HCT116 (cell line): Measurements from ENCODE around the gene SLC12A3. TPM values are rescaled to one million over a fixed set of nuclear protein-coding genes. Genes with fewer than 3 reads are reported as not detected.

ENCODE experiments used
- ATAC-seq: fragments of 200-7000 bp; cut with Tn5 transposase; 2 replicates; pipeline ENCODE4 v1.9.1; 2020; ENCODE audit warnings: mild to moderate bottlenecking, moderate library complexity
- BruUV-seq: library from RNA; stranded (reverse); fragments of 400-500 nt; replicated peaks from 2 replicates; lab custom pipeline; 2021; lab: Mats Ljungman, UMichigan
- CTCF ChIA-PET: fragments of 300-600 bp; sonication (Branson Sonifier 250); formaldehyde crosslinking; loops from one replicate; lab custom pipeline; 2021; ENCODE audit warnings: antibody characterized with exemption; lab: Charles Lee
- POLR2A ChIA-PET: fragments of 300-600, 350-600 bp; sonication (Branson Sonifier 250); formaldehyde crosslinking; loops from one replicate; lab custom pipeline; 2021; ENCODE audit warnings: antibody characterized with exemption; lab: Charles Lee
- RAD21 ChIA-PET, 2 experiments: fragments of 300-600 bp; sonication (Branson Sonifier 250); formaldehyde crosslinking; loops; one replicate each; lab custom pipeline; 2023; ENCODE audit warnings: low total read pairs in 2 of 2; ENCODE audit not compliant: uncharacterized antibody in 2 of 2, unreplicated experiment in 2 of 2, low non-redundant PET in 1 of 2; lab: Charles Lee
- DNase-seq: peaks from one replicate; pipeline ENCODE4 v3.0.0-alpha.2; 2010; ENCODE audit warnings: low read depth, low spot score
- H2AFZ ChIP-seq: fragments of 200-600 bp; shearing (Covaris generic), sonication (generic); 2 replicates; pipeline ENCODE4 v1.6.1; 2017; ENCODE audit warnings: low read depth, mixed run types, mixed read lengths, antibody characterized with exemption, low read length; ENCODE audit not compliant: poor library complexity, severe bottlenecking
- H3K27ac ChIP-seq: 2 replicates; pipeline ENCODE4 v1.5.1; 2012; ENCODE audit warnings: low read depth, low read length
- H3K27me3 ChIP-seq: fragments of 200-600 bp; sonication (generic); 2 replicates; pipeline ENCODE4 v1.6.1; 2016; ENCODE audit warnings: mixed run types, low read length, mixed read lengths; ENCODE audit not compliant: insufficient read depth
- H3K36me3 ChIP-seq, 2 experiments: fragments of 200-500 bp in 1 of 2; fragments of 200-600 bp in 1 of 2; sonication (Bioruptor generic) in 1 of 2; sonication (generic) in 1 of 2; 2 replicates each; pipeline versions ENCODE4 v1.5.1 to v1.6.1; 2014 to 2016; ENCODE audit warnings: low read length in 2 of 2, inconsistent platforms in 1 of 2, mixed read lengths in 1 of 2, mixed run types in 1 of 2; ENCODE audit not compliant: insufficient read depth in 2 of 2, control insufficient read depth in 1 of 2
- H3K4me1 ChIP-seq, 2 experiments: fragments of 200-600 bp in 1 of 2; sonication (generic) in 1 of 2; 2 replicates each; pipeline versions ENCODE4 v1.5.1 to v1.6.1; 2012 to 2017; ENCODE audit warnings: low read length in 2 of 2, inconsistent platforms in 1 of 2, mild to moderate bottlenecking in 1 of 2, mixed read lengths in 1 of 2, mixed run types in 1 of 2, moderate library complexity in 1 of 2; ENCODE audit not compliant: insufficient read depth in 2 of 2, control insufficient read depth in 1 of 2
- H3K4me2 ChIP-seq: fragments of 200-600 bp; sonication (generic); 2 replicates; pipeline ENCODE4 v1.6.1; 2017; ENCODE audit warnings: mixed run types, low read length, mixed read lengths
- H3K4me3 ChIP-seq, 2 experiments: fragments of 200-600 bp in 1 of 2; sonication (generic) in 1 of 2; replicated peaks in 1 of 2; 2 replicates each; pipeline ENCODE4 v1.5.1; 2011 to 2016; ENCODE audit warnings: low read length in 2 of 2, control low read depth in 1 of 2, low read depth in 1 of 2, mild to moderate bottlenecking in 1 of 2, mixed read lengths in 1 of 2, mixed run types in 1 of 2
- H3K79me2 ChIP-seq: fragments of 200-600 bp; sonication (generic); 2 replicates; pipeline ENCODE4 v1.6.1; 2017; ENCODE audit warnings: mild to moderate bottlenecking, mixed run types, low read length, moderate library complexity, mixed read lengths; ENCODE audit not compliant: insufficient read depth
- H3K9ac ChIP-seq: fragments of 200-600 bp; sonication (generic); 2 replicates; pipeline ENCODE4 v1.6.1; 2016; ENCODE audit warnings: low read length, mixed read lengths
- H3K9me2 ChIP-seq: fragments of 200-600 bp; sonication (generic), shearing (Covaris generic); 2 replicates; pipeline ENCODE4 v1.6.1; 2017; ENCODE audit warnings: mixed run types, mild to moderate bottlenecking, moderate library complexity; ENCODE audit not compliant: insufficient read depth
- H3K9me3 ChIP-seq, 2 experiments: fragments of 200-500 bp in 1 of 2; fragments of 200-600 bp in 1 of 2; sonication (Bioruptor generic) in 1 of 2; sonication (generic) in 1 of 2; 2 replicates each; pipeline ENCODE4 v1.6.1; 2014 to 2017; ENCODE audit warnings: low read length in 2 of 2, mixed read lengths in 2 of 2, inconsistent platforms in 1 of 2, low read depth in 1 of 2, mild to moderate bottlenecking in 1 of 2, mixed run types in 1 of 2, moderate library complexity in 1 of 2; ENCODE audit not compliant: control insufficient read depth in 1 of 2, insufficient read depth in 1 of 2
- H4K20me1 ChIP-seq: fragments of 200-600 bp; sonication (generic), shearing (Covaris generic); 2 replicates; pipeline ENCODE4 v1.6.1; 2017; ENCODE audit warnings: mixed run types, mild to moderate bottlenecking, moderate library complexity; ENCODE audit not compliant: insufficient read depth
- ATF3 ChIP-seq: IDR thresholded peaks from 2 replicates; pipeline ENCODE4 v1.6.1; 2012
- CTCF ChIP-seq, 3 experiments: fragments of 200-600 bp in 1 of 3; sonication (generic) in 1 of 3; IDR thresholded peaks in 2 of 3; conservative IDR thresholded peaks in 1 of 3; 2 replicates each; pipeline ENCODE4 v1.5.1; 2012 to 2017; ENCODE audit warnings: low read depth in 2 of 3, low read length in 2 of 3, antibody characterized with exemption in 1 of 3, borderline replicate concordance in 1 of 3, control low read depth in 1 of 3, mild to moderate bottlenecking in 1 of 3, mixed read lengths in 1 of 3, mixed run types in 1 of 3, moderate library complexity in 1 of 3; ENCODE audit not compliant: insufficient read depth in 1 of 3
- EGR1 ChIP-seq: IDR thresholded peaks from 2 replicates; pipeline ENCODE4 v1.6.1; 2012; ENCODE audit warnings: low read depth
- ELF1 ChIP-seq: IDR thresholded peaks from 2 replicates; pipeline ENCODE4 v1.6.1; 2012; ENCODE audit warnings: low read depth, borderline replicate concordance
- EZH2 ChIP-seq: fragments of 200-600 bp; sonication (generic); IDR thresholded peaks from 2 replicates; pipeline ENCODE4 v1.6.1; 2017; ENCODE audit warnings: antibody characterized with exemption, mixed run types
- FOSL1 ChIP-seq: IDR thresholded peaks from 2 replicates; pipeline ENCODE4 v1.6.1; 2012; ENCODE audit warnings: low read depth
- MAX ChIP-seq: IDR thresholded peaks from 2 replicates; pipeline ENCODE4 v1.6.1; 2012
- POLR2A ChIP-seq: IDR thresholded peaks from 2 replicates; pipeline ENCODE4 v1.7.0; 2011; ENCODE audit warnings: borderline replicate concordance; ENCODE audit not compliant: insufficient read depth, insufficient read length; ENCODE audit errors: extremely low read depth
- RAD21 ChIP-seq: IDR thresholded peaks from 2 replicates; pipeline ENCODE4 v1.6.1; 2012; ENCODE audit warnings: low read depth, mild to moderate bottlenecking
- SIN3A ChIP-seq: IDR thresholded peaks from 2 replicates; pipeline ENCODE4 v1.6.1; 2012; ENCODE audit warnings: low read depth
- SRF ChIP-seq: IDR thresholded peaks from 2 replicates; pipeline ENCODE4 v1.6.1; 2012; ENCODE audit warnings: low read depth
- YY1 ChIP-seq: IDR thresholded peaks from 2 replicates; pipeline ENCODE4 v1.6.1; 2011; ENCODE audit warnings: low read length, low read depth, moderate library complexity, mild to moderate bottlenecking; ENCODE audit not compliant: insufficient replicate concordance; ENCODE audit errors: extremely low read depth
- ZBTB33 ChIP-seq: IDR thresholded peaks from 2 replicates; pipeline ENCODE4 v1.6.1; 2011; ENCODE audit warnings: mild to moderate bottlenecking, low read length, moderate library complexity; ENCODE audit not compliant: insufficient replicate concordance; ENCODE audit errors: extremely low read depth
- ZFX ChIP-seq: fragments of 450-650 bp; IDR thresholded peaks from 2 replicates; pipeline ENCODE4 v1.6.1; 2017
- ZNF274 ChIP-seq: fragments of 200-500 bp; sonication (Bioruptor generic); IDR thresholded peaks from 2 replicates; pipeline ENCODE4 v1.6.1; 2014; ENCODE audit warnings: mild to moderate bottlenecking, low read depth, low read length, inconsistent platforms
- intact Hi-C: fragments of 100-400 bp; cut with micrococcal nuclease; formaldehyde crosslinking; loops from 2 replicates; pipeline ENCODE4 v1.10.0; 2022
- total RNA-seq: library from RNA; stranded (reverse); gene quantifications from one replicate; pipeline ENCODE4 v1.2.1, GENCODE V29; 2021; ENCODE audit not compliant: unreplicated experiment

Gene SLC12A3
- total RNA-seq, 1 experiment from 2014 or later: not detected

GRCh38 chr16:56825826-56826225 lies 39.2 kb upstream of the SLC12A3 start (continued):
- TF ChIP-seq ATF3 (no peak), CTCF (IDR thresholded peaks at IDR 0.05 in 2 of 3, conservative IDR thresholded peaks at IDR 0.05 in 1 of 3; ENCODE audit: borderline replicate concordance in 1 of 3, insufficient read depth in 1 of 3, low read depth in 2 of 3, low read length in 2 of 3) (no peak), YY1 (no peak), ZNF274 (no peak), ZBTB33 (no peak), EZH2 (no peak), ZFX (no peak)

GRCh38 chr16:56828647-56829046 lies 36.4 kb upstream of the SLC12A3 start:
- intact Hi-C loops: no loop called here
- Histone ChIP-seq H3K27ac (no peak overlapping the region), H3K27me3 (no peaks in the 10 kb centered on the region), H3K4me3 (no peak overlapping the region), H3K79me2 (no peaks in the 10 kb centered on the region), H3K36me3 (peaks cover 3 to 17% of the 10 kb centered on the region in 2 experiments), H3K4me2 (no peak overlapping the region), H4K20me1 (no peaks in the 10 kb centered on the region), H3K4me1 (no peaks in the 10 kb centered on the region), H2AFZ (no peak overlapping the region), H3K9me2 (no peaks in the 10 kb centered on the region), H3K9ac (no peak overlapping the region), H3K9me3 (no peaks in the 10 kb centered on the region)
- no peak for ATAC-seq
- no TSS peak for BruUV-seq
- CTCF ChIA-PET: no interaction called here
- POLR2A ChIA-PET: no interaction called here
- no peak for DNase-seq
- RAD21 ChIA-PET: no interaction called here
- TF ChIP-seq RAD21 (no peak), SIN3A (no peak), ZFX (no peak), EGR1 (no peak), ZNF274 (no peak), CTCF (IDR thresholded peaks at IDR 0.05 in 2 of 3, conservative IDR thresholded peaks at IDR 0.05 in 1 of 3; ENCODE audit: borderline replicate concordance in 1 of 3, insufficient read depth in 1 of 3, low read depth in 2 of 3, low read length in 2 of 3) (no peak), EZH2 (no peak), ATF3 (no peak), POLR2A (no peak), ZBTB33 (no peak), ELF1 (no peak), FOSL1 (no peak), SRF (no peak), YY1 (no peak), MAX (no peak)
